HG03159 (cell line): ENCODE measurements around the gene OR8H1.

Source experiments
- ATAC-seq: cut with Tn5 transposase; IDR thresholded peaks from one replicate; pipeline ENCODE4 v1.9.1; 2021; ENCODE audit warnings: mild to moderate bottlenecking, moderate library complexity; ENCODE audit not compliant: unreplicated experiment

OR8H1 gene

GRCh38 chr11:56292154-56292553 is at the start of gene OR8H1:
OR8H1 (minus strand) TSS chr11:56292254; CDS start chr11:56291062, 1,192 bp downstream.
- ATAC-seq, result no peak

- no peak for ATAC-seq
These were observed 48.2 kb upstream of the OR8H1 start for GRCh38 chr11:56340289-56340688.

- no peak for ATAC-seq
These were observed 41.1 kb upstream of the OR8H1 start for GRCh38 chr11:56333156-56333555.

- no peak for ATAC-seq
These were observed 39.9 kb upstream of the OR8H1 start for GRCh38 chr11:56331861-56332491.

- ATAC-seq, result no peak
These were observed 22.8 kb upstream of the OR8H1 start, which contains the start of gene OR8K3 for GRCh38 chr11:56314844-56315243. OR8K3 (plus strand) TSS chr11:56315144; CDS start chr11:56318307, 3,163 bp downstream.

- ATAC-seq, result no peak
These were observed 15.8 kb upstream of the OR8H1 start for GRCh38 chr11:56307836-56308235.

- no peak for ATAC-seq
These were observed 4.8 kb upstream of the OR8H1 start for GRCh38 chr11:56296898-56297297.

GRCh38 chr11:56273854-56274253 is 18.2 kb downstream of the OR8H1 start, which contains the start of gene OR5T1:
OR5T1 (plus strand) TSS chr11:56274154; CDS start chr11:56275639, 1,485 bp downstream.
- ATAC-seq, result no peak

- ATAC-seq, result no peak
These were observed 21.0 kb downstream of the OR8H1 start for GRCh38 chr11:56271092-56271491.

- no peak for ATAC-seq
These were observed 40.1 kb downstream of the OR8H1 start, which contains the start of gene OR5T3 for GRCh38 chr11:56251954-56252353. OR5T3 (plus strand) TSS chr11:56252254; CDS start chr11:56252254, 0 bp downstream.
